Endothelial cell of umbilical vein (primary cell): ENCODE results near the gene PTF1A.

Experiments
- EZH2 ChIP-seq: IDR thresholded peaks from 2 replicates; pipeline ENCODE4 v1.6.1; 2012; ENCODE audit warnings: borderline replicate concordance, low read depth, mild to moderate bottlenecking, moderate library complexity, low read length, inconsistent platforms; ENCODE audit not compliant: severe bottlenecking
- FOS ChIP-seq: IDR thresholded peaks from 2 replicates; pipeline ENCODE4 v1.6.1; 2011; ENCODE audit warnings: mild to moderate bottlenecking, low read length, moderate library complexity, borderline replicate concordance; ENCODE audit not compliant: insufficient read depth
- GATA2 ChIP-seq: IDR thresholded peaks from 2 replicates; pipeline ENCODE4 v1.7.0; 2011; ENCODE audit warnings: low read depth, mild to moderate bottlenecking, moderate library complexity, mixed read lengths, low read length; ENCODE audit not compliant: insufficient read length, insufficient read depth
- MYC ChIP-seq: IDR thresholded peaks from one replicate; pipeline ENCODE4 v1.6.1; 2011; ENCODE audit warnings: mild to moderate bottlenecking, low read depth, low read length
- POLR2A ChIP-seq: IDR thresholded peaks from 2 replicates; pipeline ENCODE4 v1.6.1; 2012; ENCODE audit warnings: low read depth, mild to moderate bottlenecking, control low read depth, low read length
- POLR2AphosphoS5 ChIP-seq: IDR thresholded peaks from 2 replicates; pipeline ENCODE4 v1.6.1; 2012; ENCODE audit warnings: low read depth, mild to moderate bottlenecking, control low read depth, low read length, moderate library complexity; ENCODE audit not compliant: insufficient read depth
- TF ChIP-seq, protein P1 (sequence below), 2 donors: IDR thresholded peaks; 1 replicate in 1 of 2; 2 replicates in 1 of 2; pipeline ENCODE4 v1.5.1; 2011; ENCODE audit warnings: low read length in 2 of 2, mild to moderate bottlenecking in 2 of 2, moderate library complexity in 2 of 2, control low read depth in 1 of 2, inconsistent platforms in 1 of 2, low read depth in 1 of 2; ENCODE audit not compliant: insufficient read depth in 1 of 2; ENCODE audit errors: extremely low read depth in 1 of 2
- TF ChIP-seq, protein P2 (sequence below): IDR thresholded peaks from 2 replicates; pipeline ENCODE4 v1.6.1; 2011; ENCODE audit not compliant: insufficient read depth, insufficient read length

DNA sequence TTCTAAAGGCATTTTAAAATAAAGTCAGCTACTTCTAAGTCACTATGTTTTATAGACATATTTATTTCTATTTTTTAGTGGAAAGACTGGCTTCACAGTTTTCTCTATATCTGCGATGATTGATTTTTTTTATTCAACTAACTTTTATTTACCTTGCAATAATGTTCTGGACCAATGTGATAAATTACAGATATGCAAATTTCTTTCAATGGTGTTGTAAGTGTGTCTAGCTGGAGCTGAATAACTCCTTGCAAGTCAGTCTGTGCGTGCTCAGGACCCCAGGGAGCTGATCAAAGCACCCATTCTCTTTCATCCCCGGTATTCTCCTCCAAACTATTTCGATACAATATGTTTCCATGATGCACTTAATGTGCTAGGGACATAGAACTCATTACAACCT lies 9.7 kb downstream of the PTF1A start:
- TF ChIP-seq, protein P1, sequence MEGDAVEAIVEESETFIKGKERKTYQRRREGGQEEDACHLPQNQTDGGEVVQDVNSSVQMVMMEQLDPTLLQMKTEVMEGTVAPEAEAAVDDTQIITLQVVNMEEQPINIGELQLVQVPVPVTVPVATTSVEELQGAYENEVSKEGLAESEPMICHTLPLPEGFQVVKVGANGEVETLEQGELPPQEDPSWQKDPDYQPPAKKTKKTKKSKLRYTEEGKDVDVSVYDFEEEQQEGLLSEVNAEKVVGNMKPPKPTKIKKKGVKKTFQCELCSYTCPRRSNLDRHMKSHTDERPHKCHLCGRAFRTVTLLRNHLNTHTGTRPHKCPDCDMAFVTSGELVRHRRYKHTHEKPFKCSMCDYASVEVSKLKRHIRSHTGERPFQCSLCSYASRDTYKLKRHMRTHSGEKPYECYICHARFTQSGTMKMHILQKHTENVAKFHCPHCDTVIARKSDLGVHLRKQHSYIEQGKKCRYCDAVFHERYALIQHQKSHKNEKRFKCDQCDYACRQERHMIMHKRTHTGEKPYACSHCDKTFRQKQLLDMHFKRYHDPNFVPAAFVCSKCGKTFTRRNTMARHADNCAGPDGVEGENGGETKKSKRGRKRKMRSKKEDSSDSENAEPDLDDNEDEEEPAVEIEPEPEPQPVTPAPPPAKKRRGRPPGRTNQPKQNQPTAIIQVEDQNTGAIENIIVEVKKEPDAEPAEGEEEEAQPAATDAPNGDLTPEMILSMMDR (IDR thresholded peaks at IDR 0.05; ENCODE audit: extremely low read depth in 1 of 2, insufficient read depth in 1 of 2, low read depth in 1 of 2, low read length in 2 of 2): no peak
- TF ChIP-seq POLR2A (no peak), POLR2AphosphoS5 (no peak), EZH2 (no peak), MYC (no peak), FOS (no peak), GATA2 (no peak)
- TF ChIP-seq, protein P2, sequence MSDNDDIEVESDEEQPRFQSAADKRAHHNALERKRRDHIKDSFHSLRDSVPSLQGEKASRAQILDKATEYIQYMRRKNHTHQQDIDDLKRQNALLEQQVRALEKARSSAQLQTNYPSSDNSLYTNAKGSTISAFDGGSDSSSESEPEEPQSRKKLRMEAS: no peak
